ENCODE data around the gene THRAP3.
"Not testable (repeated sequence)": the region's sequence is repeated elsewhere in the genome, so short reads cannot be mapped to it uniquely, and the experiment has no call there.

THRAP3 gene

GRCh38 chr1:36223996-36224536, at the start of gene THRAP3:
THRAP3 (plus strand) TSS chr1:36224443; CDS start chr1:36282564, 58,121 bp downstream.
- peak; percentile 99 for DNase-seq

GRCh38 chr1:36174713-36175112, 49.5 kb upstream of the THRAP3 start:
- no peak for DNase-seq

- no peak for DNase-seq
Measured at GRCh38 chr1:36175137-36176095, 48.8 kb upstream of the THRAP3 start.

DNA sequence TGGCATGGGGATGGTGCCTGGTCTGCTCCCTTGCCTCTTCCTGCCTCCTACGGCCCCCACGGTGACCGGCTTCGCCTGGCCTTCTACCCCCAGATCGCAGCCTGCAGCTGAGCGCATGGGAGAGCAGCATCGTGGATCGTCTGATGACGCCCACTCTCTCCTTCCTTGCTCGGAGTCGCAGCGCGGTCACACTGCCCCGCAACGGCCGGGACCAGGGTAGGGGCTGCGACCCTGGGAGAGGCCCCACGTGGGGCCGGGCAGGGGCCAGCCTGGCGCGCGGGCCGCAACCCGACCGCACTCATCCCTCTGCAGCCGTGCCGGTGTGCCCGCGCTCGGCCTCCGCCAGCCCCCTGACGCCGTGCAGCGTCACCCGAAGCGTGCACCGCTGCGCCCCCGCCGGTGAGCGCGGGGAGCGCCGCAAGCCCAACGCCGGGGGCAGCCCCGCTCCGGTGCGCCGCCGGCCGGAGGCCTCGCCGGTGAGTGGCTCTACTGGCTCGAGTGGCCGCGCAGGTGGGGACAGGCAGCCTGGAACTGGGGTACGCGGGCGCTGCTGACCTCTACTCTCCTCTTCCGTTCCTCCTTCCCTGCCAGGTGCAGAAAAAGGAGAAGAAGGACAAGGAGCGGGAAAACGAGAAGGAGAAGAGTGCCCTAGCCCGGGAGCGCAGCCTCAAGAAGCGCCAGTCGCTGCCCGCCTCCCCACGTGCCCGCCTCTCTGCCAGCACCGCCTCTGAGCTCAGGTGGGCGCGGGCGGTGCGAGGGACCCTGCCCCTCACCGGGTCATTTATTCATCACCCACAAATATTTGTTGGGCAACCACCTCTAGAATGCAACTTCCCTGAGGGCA, 47.9 kb upstream of the THRAP3 start:
- no peak for DNase-seq

- no peak for DNase-seq
Measured at GRCh38 chr1:36177589-36178431, 46.4 kb upstream of the THRAP3 start.

DNA sequence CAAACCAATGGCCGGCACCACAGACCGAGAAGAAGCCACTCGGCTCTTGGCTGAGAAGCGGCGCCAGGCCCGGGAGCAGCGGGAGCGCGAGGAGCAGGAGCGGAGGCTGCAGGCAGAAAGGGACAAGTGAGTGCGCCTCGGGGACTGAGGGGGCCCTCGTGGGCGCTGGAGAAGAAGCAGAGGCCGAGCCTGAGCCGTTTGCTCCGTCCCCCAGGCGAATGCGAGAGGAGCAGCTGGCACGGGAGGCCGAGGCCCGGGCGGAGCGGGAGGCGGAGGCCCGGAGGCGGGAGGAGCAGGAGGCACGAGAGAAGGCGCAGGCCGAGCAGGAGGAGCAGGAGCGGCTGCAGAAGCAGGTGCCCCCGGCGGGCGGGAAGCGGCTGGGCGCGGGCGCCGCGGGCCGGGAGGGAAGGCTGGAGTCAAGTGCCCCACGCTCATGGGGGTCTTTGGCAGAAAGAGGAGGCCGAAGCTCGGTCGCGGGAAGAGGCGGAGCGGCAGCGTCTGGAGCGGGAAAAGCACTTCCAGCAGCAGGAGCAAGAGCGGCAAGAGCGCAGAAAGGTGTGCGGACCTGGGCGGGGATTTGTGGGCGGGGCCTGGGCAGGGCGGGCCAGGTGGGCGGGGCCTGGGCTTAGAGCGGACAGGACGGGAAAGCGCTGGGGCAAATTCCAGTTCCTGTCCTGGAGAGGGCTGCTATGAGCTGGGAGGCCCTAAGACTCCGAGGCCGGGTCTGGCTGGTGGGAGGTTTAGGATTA, 45.6 kb upstream of the THRAP3 start:
- no peak for DNase-seq

DNA sequence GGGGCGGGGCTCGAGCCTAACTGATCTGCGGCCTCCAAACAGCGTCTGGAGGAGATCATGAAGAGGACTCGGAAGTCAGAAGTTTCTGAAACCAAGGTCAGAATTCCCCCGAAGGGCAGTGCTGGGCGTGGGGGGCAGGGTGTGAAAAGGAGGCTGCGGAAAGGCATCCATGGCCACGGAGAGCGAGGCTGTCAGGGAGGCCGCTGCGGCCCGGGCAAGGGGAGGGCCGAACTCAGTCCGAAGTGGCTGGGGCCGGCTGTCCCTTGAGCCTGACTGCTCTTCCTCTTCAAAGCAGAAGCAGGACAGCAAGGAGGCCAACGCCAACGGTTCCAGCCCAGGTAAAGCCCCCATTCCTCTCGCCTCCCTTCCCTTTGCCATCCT, 45.0 kb upstream of the THRAP3 start:
- DNase-seq, result no peak

- DNase-seq, result no peak
Measured at GRCh38 chr1:36182734-36183133, 41.5 kb upstream of the THRAP3 start.

DNA sequence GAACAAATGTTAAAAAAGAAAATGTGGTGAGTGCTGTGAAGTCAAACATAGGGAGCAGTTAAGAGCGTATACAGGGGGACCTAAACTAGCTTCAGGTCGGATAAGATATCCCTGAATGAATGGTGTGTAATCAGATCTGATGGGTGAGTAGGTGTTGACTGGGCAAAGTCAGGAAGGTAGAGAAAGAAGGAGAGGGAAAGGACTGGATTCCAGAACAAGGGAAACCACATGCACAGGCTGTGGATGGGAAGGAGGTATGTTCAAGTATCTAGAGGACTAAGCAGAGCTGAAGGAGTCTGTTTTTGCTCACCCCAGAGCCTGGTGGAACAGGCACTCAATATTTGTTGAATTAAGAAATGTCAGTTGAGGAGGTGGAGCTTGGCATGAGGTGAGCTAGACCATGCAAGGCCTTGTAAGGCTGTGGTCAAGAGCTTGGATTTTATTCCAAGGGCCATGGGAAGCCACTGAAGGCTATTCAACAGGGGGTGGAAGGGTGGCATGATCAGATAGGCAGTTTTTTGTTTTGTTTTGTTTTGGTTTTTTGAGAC, 40.9 kb upstream of the THRAP3 start:
- DNase-seq, result no peak

- DNase-seq, result peak; percentile 86 to 88
Measured at GRCh38 chr1:36187800-36188593, 36.2 kb upstream of the THRAP3 start.

DNA sequence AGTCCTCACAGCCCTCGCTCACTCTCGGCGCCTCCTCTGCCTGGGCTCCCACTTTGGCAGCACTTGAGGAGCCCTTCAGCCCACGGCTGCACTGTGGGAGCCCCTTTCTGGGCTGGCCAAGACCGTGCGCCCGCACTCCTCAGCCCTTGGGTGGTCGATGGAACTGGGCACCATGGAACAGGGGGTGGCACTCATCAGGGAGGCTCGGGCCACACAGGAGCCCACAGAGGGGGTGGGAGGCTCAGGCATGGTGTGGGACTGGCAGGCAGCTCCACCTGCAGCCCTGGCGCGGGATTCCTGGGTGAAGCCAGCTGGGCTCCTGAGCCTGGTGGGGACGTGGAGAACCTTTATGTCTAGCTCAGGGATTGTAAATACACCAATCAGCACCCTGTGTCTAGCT, 27.4 kb upstream of the THRAP3 start:
- DNase-seq, result not testable (repeated sequence)

- DNase-seq, result no peak
Measured at GRCh38 chr1:36198641-36199040, 25.6 kb upstream of the THRAP3 start.

DNA sequence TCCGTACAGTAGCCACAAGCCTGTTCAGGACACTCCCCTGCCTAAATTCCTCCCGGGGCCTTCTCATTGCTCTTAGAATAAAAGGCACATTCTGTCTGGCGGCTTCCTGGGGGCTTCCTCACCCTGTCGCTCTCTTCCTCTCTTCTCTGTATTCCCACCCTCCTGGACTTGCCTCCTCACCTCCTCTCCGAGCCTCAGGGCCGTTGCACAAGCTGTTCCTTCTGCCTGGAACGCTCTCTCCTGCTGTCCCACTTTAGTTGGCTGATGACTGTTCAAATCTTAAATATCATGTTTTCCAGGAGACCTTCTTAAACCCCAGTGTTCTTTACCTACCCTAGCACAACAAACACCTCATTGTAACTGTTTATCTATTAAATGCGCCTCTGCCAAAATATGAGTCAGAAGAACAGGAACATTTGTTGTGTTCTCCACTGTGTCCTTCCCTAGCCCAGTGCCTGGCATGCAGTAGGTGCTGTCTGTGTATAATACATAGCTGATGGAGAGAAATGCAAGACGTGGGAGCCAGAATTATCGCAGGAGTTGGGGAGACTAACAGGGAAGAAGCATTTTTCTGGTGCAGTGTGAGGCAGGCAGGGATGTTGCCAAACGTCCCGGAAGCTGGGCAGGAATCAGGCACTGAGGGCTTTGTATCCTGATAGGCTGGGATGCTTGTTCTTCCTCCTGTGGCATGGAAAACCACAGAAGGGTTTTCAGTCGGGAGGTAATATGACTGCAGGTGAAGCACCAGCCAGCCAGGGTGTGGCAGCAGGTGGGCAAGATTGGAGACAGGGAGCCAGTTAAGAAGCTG, 24.1 kb upstream of the THRAP3 start:
- no peak for DNase-seq

GRCh38 chr1:36203027-36203553, 21.2 kb upstream of the THRAP3 start:
- DNase-seq, result no peak

DNA sequence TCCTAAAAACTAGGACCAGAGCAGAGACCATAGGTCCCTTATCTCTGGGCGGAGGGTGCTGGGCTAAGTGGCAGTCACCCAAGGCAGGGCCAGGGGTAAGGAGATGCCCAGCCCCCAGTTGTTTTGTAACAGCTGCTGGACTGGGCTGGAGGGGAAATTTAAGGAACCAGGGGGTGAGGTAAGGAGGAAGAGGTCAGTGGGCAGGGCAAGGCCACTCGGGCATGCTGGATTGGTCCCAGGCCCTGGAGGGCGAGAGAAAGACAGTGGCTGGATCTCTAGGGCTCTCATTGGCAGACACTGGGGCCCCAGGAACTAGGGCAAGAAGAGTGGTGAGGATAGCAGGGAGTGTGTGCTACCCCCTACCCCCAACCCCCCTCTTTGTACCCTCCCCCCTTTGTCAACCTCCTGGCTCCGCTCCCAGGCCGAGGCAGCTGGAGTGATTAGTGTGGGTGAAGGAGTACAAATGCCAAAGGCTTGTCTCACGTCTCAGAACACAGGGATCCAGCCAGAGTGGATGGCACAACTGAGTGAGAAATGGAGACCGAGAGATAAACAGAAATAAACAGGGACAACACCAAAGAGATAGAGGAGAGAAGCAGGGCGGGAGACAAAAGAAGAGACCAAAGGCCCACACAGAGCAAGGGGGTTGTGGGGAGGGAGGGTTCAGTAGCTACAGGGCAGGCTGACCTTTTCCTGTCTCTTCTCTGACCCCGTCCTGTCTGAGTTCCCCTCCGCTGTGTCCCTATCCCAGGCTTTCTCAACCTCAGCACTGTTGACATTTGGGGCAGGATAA, 20.5 kb upstream of the THRAP3 start:
- DNase-seq, result peak; percentile 82 to 86

DNA sequence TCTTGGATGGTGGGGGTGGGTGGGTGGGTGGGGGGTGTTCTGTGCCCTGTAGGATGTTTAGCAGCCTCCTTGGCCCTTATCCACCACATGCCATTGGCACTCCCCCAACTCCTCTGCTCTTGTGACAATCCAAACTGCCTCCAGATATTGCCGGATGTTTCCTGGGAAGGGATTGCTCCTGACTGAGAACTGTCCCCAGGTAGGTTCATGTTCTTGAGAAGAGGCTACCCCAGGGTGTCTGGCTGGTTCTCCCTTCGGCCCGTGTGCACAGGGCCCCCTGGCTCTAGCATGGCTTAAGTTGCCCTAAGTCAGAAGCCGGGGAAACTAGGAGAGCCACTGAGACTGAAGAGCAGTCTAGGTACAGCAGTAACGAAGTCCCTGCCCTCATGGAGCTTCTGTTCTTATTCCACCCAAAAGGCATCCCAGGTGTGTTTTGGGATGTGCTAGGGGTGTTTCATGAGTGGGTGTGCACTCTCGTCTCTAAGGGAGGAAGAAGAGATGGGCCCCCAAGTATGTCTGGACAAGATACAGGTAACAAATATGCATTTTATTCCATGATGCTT, 19.8 kb upstream of the THRAP3 start:
- no peak for DNase-seq

DNA sequence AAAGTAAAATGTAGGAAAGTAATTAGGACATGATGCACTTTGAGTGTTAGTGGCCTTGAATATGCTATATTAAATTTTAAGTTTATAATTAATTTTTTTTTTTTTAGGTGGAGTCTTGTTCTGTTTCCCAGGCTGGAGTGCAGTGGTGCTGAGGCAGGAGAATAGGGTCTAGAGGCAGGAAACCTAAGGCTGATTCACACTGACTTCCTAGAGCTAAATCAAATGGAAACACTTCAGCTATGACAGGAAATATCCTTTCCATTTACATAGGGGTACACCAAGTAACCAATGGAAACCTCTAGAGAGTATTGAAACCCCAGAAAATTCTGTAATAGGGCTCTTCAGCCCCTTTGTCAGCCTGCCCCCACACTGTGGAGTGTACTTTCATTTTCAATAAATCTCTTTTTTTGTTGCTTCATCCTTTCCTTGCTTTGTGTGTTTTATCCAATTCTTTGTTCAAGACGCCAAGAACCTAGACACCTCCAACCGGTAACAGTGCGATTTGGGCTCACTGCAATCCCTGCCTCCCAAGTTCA, 17.9 kb upstream of the THRAP3 start:
- DNase-seq, result no peak

DNA sequence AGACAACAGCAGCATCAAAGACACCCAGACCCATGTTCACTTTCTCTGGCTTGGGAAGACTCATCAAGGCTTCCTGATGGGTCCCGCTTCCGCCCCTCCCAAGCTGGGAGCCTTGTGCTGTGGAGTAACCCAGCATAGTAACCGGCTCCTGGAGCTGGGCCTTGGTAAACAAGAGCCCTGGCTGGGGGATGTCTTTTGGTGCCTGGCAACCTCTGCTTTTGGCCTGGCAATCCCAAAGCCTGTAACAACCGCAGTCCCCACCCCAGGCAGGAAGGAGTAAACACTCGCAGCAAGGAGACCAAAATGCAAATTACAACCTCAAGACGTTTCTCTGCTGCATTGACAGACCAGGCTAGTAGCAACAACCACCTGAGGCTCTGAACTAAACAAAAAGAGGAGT, 16.9 kb upstream of the THRAP3 start:
- DNase-seq, result no peak
